DND-41 (cell line): ENCODE measurements around the gene TYW1B.
"Not testable (repeated sequence)": the region's sequence is repeated elsewhere in the genome, so short reads cannot be mapped to it uniquely, and the experiment has no call there.

ENCODE experiments used
- CTCF ChIP-seq: IDR thresholded peaks from 2 replicates; pipeline ENCODE4 v1.5.1; 2012; ENCODE audit warnings: borderline replicate concordance, low read length, moderate library complexity, mild to moderate bottlenecking; ENCODE audit not compliant: poor library complexity, severe bottlenecking; ENCODE audit errors: extremely low read depth
- EZH2 ChIP-seq: IDR thresholded peaks from 3 replicates; pipeline ENCODE4 v1.6.1; 2012; ENCODE audit warnings: borderline replicate concordance, low read depth, mild to moderate bottlenecking, moderate library complexity, low read length, inconsistent platforms; ENCODE audit not compliant: severe bottlenecking

GRCh38 chr7:72823765-72824732, 4.0 kb downstream of the TYW1B start:
- peak; percentile 46 for TF ChIP-seq CTCF
- not testable (repeated sequence) for TF ChIP-seq EZH2
